Measurements from ENCODE around the gene RAB8B. TPM values are rescaled to one million over a fixed set of nuclear protein-coding genes. Genes with fewer than 3 reads are reported as not detected.

The RAB8B gene
- total RNA-seq, 1 experiment from 2014 or later, result 33.8 TPM

DNA sequence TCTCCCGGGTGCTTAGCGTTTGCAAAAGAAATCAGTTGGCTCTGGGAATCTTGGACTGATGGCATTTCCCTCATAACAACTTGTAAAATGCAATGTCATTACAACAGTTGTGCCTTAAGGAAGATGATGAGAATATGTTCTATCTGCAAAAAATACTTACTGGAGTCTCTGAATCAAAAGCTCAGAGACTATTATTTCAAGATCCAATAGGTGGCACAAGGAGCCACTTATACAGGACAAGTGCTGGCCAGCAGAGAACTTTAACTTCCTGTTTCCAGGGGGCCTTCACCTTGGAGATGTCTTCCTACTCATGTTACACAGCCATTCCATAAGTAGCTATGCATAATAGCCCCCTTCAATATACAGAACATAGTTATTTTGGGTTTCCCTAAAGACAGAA, 23.2 kb upstream of the RAB8B start:
- no peak overlapping the region for H4K91ac ChIP-seq (ENCODE audit: insufficient read length, low read depth, low read length)
- no peak overlapping the region for H2BK120ac ChIP-seq (ENCODE audit: low read depth, low read length, poor library complexity, severe bottlenecking)
- no peak overlapping the region for H3K14ac ChIP-seq (ENCODE audit: insufficient read depth, low read length)
- H4K5ac ChIP-seq (ENCODE audit: insufficient read length, low read depth, low read length), result no peak overlapping the region
- Mint-ChIP-seq H3K4me3 (no peak overlapping the region), H3K9me3 (no peaks in the 10 kb centered on the region), H3K27me3 (ENCODE audit: low read depth) (no peaks in the 10 kb centered on the region), H3K27ac (peak overlapping the region in 2 of 3 experiments; percentile 23 to 47; a peak in 1 of 7 replicates), H3K36me3 (ENCODE audit: insufficient read depth in 1 of 3, low read depth in 3 of 3) (no peaks in the 10 kb centered on the region), H3K4me1 (peaks cover 7 to 14% of the 10 kb centered on the region in 2 experiments)
- no peaks in the 10 kb centered on the region for H4K20me1 ChIP-seq (ENCODE audit: control insufficient read depth, insufficient read depth, insufficient read length)
- H3K4me2 ChIP-seq (ENCODE audit: insufficient read depth, insufficient read length, low read length), result no peak overlapping the region
- H3K79me2 ChIP-seq (ENCODE audit: insufficient read depth, low read length), result no peaks in the 10 kb centered on the region
- H3K4ac ChIP-seq (ENCODE audit: low read depth, low read length), result no peak overlapping the region
- no peaks in the 10 kb centered on the region for H3K79me1 ChIP-seq (ENCODE audit: insufficient read depth, low read depth, low read length, poor library complexity, severe bottlenecking)
- no peak overlapping the region for H4K8ac ChIP-seq (replicated peaks; ENCODE audit: insufficient read length, low read depth, low read length)
- no peak overlapping the region for H2BK20ac ChIP-seq (ENCODE audit: low read depth, low read length, poor library complexity, severe bottlenecking)
- no peak overlapping the region for H3K23ac ChIP-seq (ENCODE audit: insufficient read length, low read depth, low read length)
- H3K18ac ChIP-seq (ENCODE audit: insufficient read length, low read depth, low read length), result no peak overlapping the region
- no peak overlapping the region for H3K9ac ChIP-seq (ENCODE audit: extremely low read depth, insufficient read length, low read length)
- H3K56ac ChIP-seq (ENCODE audit: insufficient read length, low read depth, low read length), result no peak overlapping the region
- no peak overlapping the region for H3K27ac ChIP-seq (ENCODE audit: insufficient read length, low read depth, low read length)
- no CpG with 5 or more reads among the region's 2 CpGs for WGBS (ENCODE audit: extremely low coverage, insufficient read length, low lambda C conversion rate)
- no peak overlapping the region for H2BK12ac ChIP-seq (ENCODE audit: insufficient read length, low read depth, low read length)
- no peak overlapping the region for H2BK15ac ChIP-seq (ENCODE audit: low read depth, low read length)
- H2AFZ ChIP-seq (ENCODE audit: low read length), result no peak overlapping the region
- H3K23me2 ChIP-seq (ENCODE audit: insufficient read length, low read depth, low read length, poor library complexity, severe bottlenecking), result no peaks in the 10 kb centered on the region
- no peak overlapping the region for H2BK5ac ChIP-seq (ENCODE audit: insufficient read length, low read length)
- no peak for DNase-seq
- no peaks in the 10 kb centered on the region; the same call in 1 of the 2 replicates for H3K4me1 ChIP-seq (ENCODE audit: insufficient read depth, low read length)
- no peak overlapping the region for H3T11ph ChIP-seq (ENCODE audit: low read length)
- H2AK5ac ChIP-seq (ENCODE audit: insufficient read length, low read length), result no peak overlapping the region
- TF ChIP-seq, protein P1, sequence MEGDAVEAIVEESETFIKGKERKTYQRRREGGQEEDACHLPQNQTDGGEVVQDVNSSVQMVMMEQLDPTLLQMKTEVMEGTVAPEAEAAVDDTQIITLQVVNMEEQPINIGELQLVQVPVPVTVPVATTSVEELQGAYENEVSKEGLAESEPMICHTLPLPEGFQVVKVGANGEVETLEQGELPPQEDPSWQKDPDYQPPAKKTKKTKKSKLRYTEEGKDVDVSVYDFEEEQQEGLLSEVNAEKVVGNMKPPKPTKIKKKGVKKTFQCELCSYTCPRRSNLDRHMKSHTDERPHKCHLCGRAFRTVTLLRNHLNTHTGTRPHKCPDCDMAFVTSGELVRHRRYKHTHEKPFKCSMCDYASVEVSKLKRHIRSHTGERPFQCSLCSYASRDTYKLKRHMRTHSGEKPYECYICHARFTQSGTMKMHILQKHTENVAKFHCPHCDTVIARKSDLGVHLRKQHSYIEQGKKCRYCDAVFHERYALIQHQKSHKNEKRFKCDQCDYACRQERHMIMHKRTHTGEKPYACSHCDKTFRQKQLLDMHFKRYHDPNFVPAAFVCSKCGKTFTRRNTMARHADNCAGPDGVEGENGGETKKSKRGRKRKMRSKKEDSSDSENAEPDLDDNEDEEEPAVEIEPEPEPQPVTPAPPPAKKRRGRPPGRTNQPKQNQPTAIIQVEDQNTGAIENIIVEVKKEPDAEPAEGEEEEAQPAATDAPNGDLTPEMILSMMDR (conservative IDR thresholded peaks at IDR 0.05), result peak; percentile 15; the same call in 1 of the 3 replicates
- H3K9me3 ChIP-seq (ENCODE audit: control insufficient read depth, low read depth, low read length), result no peaks in the 10 kb centered on the region
- no peaks in the 10 kb centered on the region for H3K27me3 ChIP-seq (ENCODE audit: insufficient read depth, low read length)

Measured in H9 (cell line).